Measurements from ENCODE around the gene ARG2.

GRCh38 chr14:67582061-67582460 lies 37.7 kb upstream of the ARG2 start:
- TF ChIP-seq CTCF (IDR thresholded peaks at IDR 0.05 in 2 of 3, conservative IDR thresholded peaks at IDR 0.05 in 1 of 3; ENCODE audit: control insufficient read depth in 2 of 3, extremely low read depth in 1 of 3, insufficient read depth in 1 of 3, low read depth in 3 of 3, low read length in 3 of 3) (no peak), POLR2A (IDR thresholded peaks at IDR 0.05; ENCODE audit: low read depth, low read length) (no peak), ZBTB11 (CRISPR knock-in tag; IDR thresholded peaks at IDR 0.05) (no peak), IRF4 (IDR thresholded peaks at IDR 0.05; ENCODE audit: low read depth, low read length) (no peak)
